ENCODE results near the gene MFF. TPM values are rescaled to one million over a fixed set of nuclear protein-coding genes. Genes with fewer than 3 reads are reported as not detected.

Gene MFF
- total RNA-seq, 1 experiment from 2014 or later = 83.3 TPM

DNA sequence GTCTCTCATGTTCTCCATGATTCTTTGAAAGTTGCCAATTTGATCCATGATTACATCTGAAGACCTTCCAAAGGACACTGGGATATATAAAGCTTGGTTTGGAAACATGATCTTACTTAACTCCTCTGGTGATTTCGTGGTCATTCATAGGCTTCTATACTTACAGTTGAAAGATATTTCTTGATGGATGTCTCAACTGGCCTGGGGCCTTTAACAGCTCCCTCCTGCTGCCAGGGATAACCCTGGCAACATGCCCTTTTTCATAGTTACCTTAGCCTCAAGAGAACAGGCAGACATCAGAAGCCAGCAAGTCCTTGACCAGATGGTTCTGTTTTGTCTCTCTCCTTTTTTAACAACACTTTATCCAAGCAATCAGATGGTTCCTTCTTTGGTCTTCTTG lies 23.5 kb upstream of the MFF start:
- H3K27me3 Mint-ChIP-seq (ENCODE audit: low read depth) = no peaks in the 10 kb centered on the region
- H3K4me2 ChIP-seq (ENCODE audit: insufficient read depth, insufficient read length, low read length) = no peak overlapping the region
- H3K9me3 Mint-ChIP-seq = peaks cover 0 to 3% of the 10 kb centered on the region in 2 experiments; a peak in 2 of 5 replicates
- no CpG with 5 or more reads among the region's 1 CpG for whole genome bisulfite sequencing (ENCODE audit: extremely low coverage, insufficient read length, low lambda C conversion rate)
- no peaks in the 10 kb centered on the region for H3K79me1 ChIP-seq (ENCODE audit: insufficient read depth, low read depth, low read length, poor library complexity, severe bottlenecking)
- no peak overlapping the region for H3K23ac ChIP-seq (ENCODE audit: insufficient read length, low read depth, low read length)
- no peak overlapping the region for H3K9ac ChIP-seq (ENCODE audit: extremely low read depth, insufficient read length, low read length)
- H2BK20ac ChIP-seq (ENCODE audit: low read depth, low read length, poor library complexity, severe bottlenecking) = no peak overlapping the region
- no peaks in the 10 kb centered on the region for H3K4me1 ChIP-seq (ENCODE audit: insufficient read depth, low read length)
- H4K20me1 ChIP-seq (ENCODE audit: control insufficient read depth, insufficient read depth, insufficient read length) = no peaks in the 10 kb centered on the region
- no peak overlapping the region for H4K8ac ChIP-seq (replicated peaks; ENCODE audit: insufficient read length, low read depth, low read length)
- H4K91ac ChIP-seq (ENCODE audit: insufficient read length, low read depth, low read length) = no peak overlapping the region
- TF ChIP-seq, protein P1, sequence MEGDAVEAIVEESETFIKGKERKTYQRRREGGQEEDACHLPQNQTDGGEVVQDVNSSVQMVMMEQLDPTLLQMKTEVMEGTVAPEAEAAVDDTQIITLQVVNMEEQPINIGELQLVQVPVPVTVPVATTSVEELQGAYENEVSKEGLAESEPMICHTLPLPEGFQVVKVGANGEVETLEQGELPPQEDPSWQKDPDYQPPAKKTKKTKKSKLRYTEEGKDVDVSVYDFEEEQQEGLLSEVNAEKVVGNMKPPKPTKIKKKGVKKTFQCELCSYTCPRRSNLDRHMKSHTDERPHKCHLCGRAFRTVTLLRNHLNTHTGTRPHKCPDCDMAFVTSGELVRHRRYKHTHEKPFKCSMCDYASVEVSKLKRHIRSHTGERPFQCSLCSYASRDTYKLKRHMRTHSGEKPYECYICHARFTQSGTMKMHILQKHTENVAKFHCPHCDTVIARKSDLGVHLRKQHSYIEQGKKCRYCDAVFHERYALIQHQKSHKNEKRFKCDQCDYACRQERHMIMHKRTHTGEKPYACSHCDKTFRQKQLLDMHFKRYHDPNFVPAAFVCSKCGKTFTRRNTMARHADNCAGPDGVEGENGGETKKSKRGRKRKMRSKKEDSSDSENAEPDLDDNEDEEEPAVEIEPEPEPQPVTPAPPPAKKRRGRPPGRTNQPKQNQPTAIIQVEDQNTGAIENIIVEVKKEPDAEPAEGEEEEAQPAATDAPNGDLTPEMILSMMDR (conservative IDR thresholded peaks at IDR 0.05) = no peak
- H3K14ac ChIP-seq (ENCODE audit: insufficient read depth, low read length) = no peak overlapping the region
- H4K5ac ChIP-seq (ENCODE audit: insufficient read length, low read depth, low read length) = no peak overlapping the region
- no peaks in the 10 kb centered on the region for H3K79me2 ChIP-seq (ENCODE audit: insufficient read depth, low read length)
- H3K27ac ChIP-seq (ENCODE audit: insufficient read length, low read depth, low read length) = no peak overlapping the region
- H3T11ph ChIP-seq (ENCODE audit: low read length) = no peak overlapping the region
- H3K4me3 Mint-ChIP-seq = no peak overlapping the region
- no peak overlapping the region for H2BK12ac ChIP-seq (ENCODE audit: insufficient read length, low read depth, low read length)
- peaks cover 0 to 9% (median 3%) of the 10 kb centered on the region in 3 experiments; a peak in 2 of 7 replicates for H3K36me3 Mint-ChIP-seq (ENCODE audit: insufficient read depth in 1 of 3, low read depth in 3 of 3)
- H2BK5ac ChIP-seq (ENCODE audit: insufficient read length, low read length) = no peak overlapping the region
- DNase-seq = no peak
- H3K27ac Mint-ChIP-seq = no peak overlapping the region
- no peak overlapping the region for H3K56ac ChIP-seq (ENCODE audit: insufficient read length, low read depth, low read length)
- no peak overlapping the region for H2BK120ac ChIP-seq (ENCODE audit: low read depth, low read length, poor library complexity, severe bottlenecking)
- no peak overlapping the region for H3K18ac ChIP-seq (ENCODE audit: insufficient read length, low read depth, low read length)
- H2AFZ ChIP-seq (ENCODE audit: low read length) = no peak overlapping the region
- no peaks in the 10 kb centered on the region for H3K27me3 ChIP-seq (ENCODE audit: insufficient read depth, low read length)
- H3K4me1 Mint-ChIP-seq = peaks cover 2 to 3% of the 10 kb centered on the region in 2 experiments
- H2AK5ac ChIP-seq (ENCODE audit: insufficient read length, low read length) = no peak overlapping the region
- no peaks in the 10 kb centered on the region for H3K9me3 ChIP-seq (ENCODE audit: control insufficient read depth, low read depth, low read length)
- no peak overlapping the region for H2BK15ac ChIP-seq (ENCODE audit: low read depth, low read length)
- no peaks in the 10 kb centered on the region for H3K23me2 ChIP-seq (ENCODE audit: insufficient read length, low read depth, low read length, poor library complexity, severe bottlenecking)
- no peak overlapping the region for H3K4ac ChIP-seq (ENCODE audit: low read depth, low read length)
